Measurements from ENCODE around the gene DAAM1.

Gene DAAM1

GRCh38 chr14:59199205-59199604, 10.7 kb downstream of the DAAM1 start:
- TF ChIP-seq CREB5 (CRISPR knock-in tag; IDR thresholded peaks at IDR 0.05; ENCODE audit: low read depth) (no peak), TCF4 (CRISPR knock-in tag; IDR thresholded peaks at IDR 0.05; ENCODE audit: borderline replicate concordance) (no peak), BACH2 (CRISPR knock-in tag; IDR thresholded peaks at IDR 0.05; ENCODE audit: borderline replicate concordance) (no peak), ZNF8 (CRISPR knock-in tag; IDR thresholded peaks at IDR 0.05) (no peak), ZNF70 (CRISPR knock-in tag; IDR thresholded peaks at IDR 0.05) (no peak), OSR1 (CRISPR knock-in tag; IDR thresholded peaks at IDR 0.05) (no peak)
- TF ChIP-seq, protein P1, sequence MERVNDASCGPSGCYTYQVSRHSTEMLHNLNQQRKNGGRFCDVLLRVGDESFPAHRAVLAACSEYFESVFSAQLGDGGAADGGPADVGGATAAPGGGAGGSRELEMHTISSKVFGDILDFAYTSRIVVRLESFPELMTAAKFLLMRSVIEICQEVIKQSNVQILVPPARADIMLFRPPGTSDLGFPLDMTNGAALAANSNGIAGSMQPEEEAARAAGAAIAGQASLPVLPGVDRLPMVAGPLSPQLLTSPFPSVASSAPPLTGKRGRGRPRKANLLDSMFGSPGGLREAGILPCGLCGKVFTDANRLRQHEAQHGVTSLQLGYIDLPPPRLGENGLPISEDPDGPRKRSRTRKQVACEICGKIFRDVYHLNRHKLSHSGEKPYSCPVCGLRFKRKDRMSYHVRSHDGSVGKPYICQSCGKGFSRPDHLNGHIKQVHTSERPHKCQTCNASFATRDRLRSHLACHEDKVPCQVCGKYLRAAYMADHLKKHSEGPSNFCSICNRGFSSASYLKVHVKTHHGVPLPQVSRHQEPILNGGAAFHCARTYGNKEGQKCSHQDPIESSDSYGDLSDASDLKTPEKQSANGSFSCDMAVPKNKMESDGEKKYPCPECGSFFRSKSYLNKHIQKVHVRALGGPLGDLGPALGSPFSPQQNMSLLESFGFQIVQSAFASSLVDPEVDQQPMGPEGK (CRISPR knock-in tag; IDR thresholded peaks at IDR 0.05; ENCODE audit: borderline replicate concordance), result no peak
- TF ChIP-seq, protein P2, sequence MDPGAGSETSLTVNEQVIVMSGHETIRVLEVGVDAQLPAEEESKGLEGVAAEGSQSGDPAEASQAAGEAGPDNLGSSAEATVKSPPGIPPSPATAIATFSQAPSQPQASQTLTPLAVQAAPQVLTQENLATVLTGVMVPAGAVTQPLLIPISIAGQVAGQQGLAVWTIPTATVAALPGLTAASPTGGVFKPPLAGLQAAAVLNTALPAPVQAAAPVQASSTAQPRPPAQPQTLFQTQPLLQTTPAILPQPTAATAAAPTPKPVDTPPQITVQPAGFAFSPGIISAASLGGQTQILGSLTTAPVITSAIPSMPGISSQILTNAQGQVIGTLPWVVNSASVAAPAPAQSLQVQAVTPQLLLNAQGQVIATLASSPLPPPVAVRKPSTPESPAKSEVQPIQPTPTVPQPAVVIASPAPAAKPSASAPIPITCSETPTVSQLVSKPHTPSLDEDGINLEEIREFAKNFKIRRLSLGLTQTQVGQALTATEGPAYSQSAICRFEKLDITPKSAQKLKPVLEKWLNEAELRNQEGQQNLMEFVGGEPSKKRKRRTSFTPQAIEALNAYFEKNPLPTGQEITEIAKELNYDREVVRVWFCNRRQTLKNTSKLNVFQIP (CRISPR knock-in tag; IDR thresholded peaks at IDR 0.05; ENCODE audit: borderline replicate concordance, low read depth), result no peak

DNA sequence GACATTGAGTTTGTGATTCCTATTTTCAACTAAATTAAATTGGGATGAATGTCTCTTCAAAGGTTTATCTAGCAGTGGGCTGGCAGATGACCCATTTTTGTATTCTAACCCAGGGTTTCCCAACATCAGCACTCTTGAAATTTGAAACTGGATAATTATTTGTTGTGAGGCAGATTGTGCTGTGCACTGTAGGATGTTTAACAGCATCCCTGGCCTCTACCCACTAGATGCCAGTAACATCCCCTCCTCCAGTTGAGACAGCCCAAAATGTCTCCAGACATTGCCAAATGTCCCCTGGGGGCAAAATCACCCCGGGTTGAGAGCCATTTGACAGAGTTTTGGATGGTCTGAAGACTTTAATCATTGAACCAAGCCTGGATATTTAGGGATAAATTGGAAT, 11.1 kb downstream of the DAAM1 start:
- TF ChIP-seq ISL1 (CRISPR knock-in tag; IDR thresholded peaks at IDR 0.05), result no peak
- TF ChIP-seq, protein P3, sequence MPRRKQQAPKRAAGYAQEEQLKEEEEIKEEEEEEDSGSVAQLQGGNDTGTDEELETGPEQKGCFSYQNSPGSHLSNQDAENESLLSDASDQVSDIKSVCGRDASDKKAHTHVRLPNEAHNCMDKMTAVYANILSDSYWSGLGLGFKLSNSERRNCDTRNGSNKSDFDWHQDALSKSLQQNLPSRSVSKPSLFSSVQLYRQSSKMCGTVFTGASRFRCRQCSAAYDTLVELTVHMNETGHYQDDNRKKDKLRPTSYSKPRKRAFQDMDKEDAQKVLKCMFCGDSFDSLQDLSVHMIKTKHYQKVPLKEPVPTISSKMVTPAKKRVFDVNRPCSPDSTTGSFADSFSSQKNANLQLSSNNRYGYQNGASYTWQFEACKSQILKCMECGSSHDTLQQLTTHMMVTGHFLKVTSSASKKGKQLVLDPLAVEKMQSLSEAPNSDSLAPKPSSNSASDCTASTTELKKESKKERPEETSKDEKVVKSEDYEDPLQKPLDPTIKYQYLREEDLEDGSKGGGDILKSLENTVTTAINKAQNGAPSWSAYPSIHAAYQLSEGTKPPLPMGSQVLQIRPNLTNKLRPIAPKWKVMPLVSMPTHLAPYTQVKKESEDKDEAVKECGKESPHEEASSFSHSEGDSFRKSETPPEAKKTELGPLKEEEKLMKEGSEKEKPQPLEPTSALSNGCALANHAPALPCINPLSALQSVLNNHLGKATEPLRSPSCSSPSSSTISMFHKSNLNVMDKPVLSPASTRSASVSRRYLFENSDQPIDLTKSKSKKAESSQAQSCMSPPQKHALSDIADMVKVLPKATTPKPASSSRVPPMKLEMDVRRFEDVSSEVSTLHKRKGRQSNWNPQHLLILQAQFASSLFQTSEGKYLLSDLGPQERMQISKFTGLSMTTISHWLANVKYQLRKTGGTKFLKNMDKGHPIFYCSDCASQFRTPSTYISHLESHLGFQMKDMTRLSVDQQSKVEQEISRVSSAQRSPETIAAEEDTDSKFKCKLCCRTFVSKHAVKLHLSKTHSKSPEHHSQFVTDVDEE (CRISPR knock-in tag; IDR thresholded peaks at IDR 0.05), result no peak
- no peak for TF ChIP-seq ZNF8 (CRISPR knock-in tag; IDR thresholded peaks at IDR 0.05)
- no peak for TF ChIP-seq SNAI2 (CRISPR knock-in tag; IDR thresholded peaks at IDR 0.05)
- no peak for TF ChIP-seq GLIS3 (CRISPR knock-in tag; IDR thresholded peaks at IDR 0.05)
- TF ChIP-seq PPARA (CRISPR knock-in tag; IDR thresholded peaks at IDR 0.05; ENCODE audit: borderline replicate concordance), result no peak
- no peak for TF ChIP-seq ZNF70 (CRISPR knock-in tag; IDR thresholded peaks at IDR 0.05)
- no peak for TF ChIP-seq ZC3H10 (CRISPR knock-in tag; IDR thresholded peaks at IDR 0.05)
- no peak for TF ChIP-seq BACH2 (CRISPR knock-in tag; IDR thresholded peaks at IDR 0.05; ENCODE audit: borderline replicate concordance)
- TF ChIP-seq, protein P2 (CRISPR knock-in tag; IDR thresholded peaks at IDR 0.05; ENCODE audit: borderline replicate concordance, low read depth), result no peak
- TF ChIP-seq ZNF565 (CRISPR knock-in tag; conservative IDR thresholded peaks at IDR 0.05; ENCODE audit: low read depth), result no peak
- no peak for TF ChIP-seq CSDC2 (CRISPR knock-in tag; IDR thresholded peaks at IDR 0.05)
- TF ChIP-seq ARNTL (CRISPR knock-in tag; IDR thresholded peaks at IDR 0.05; ENCODE audit: borderline replicate concordance, low read depth), result no peak
- TF ChIP-seq TCF4 (CRISPR knock-in tag; IDR thresholded peaks at IDR 0.05; ENCODE audit: borderline replicate concordance), result no peak
- TF ChIP-seq, protein P1 (CRISPR knock-in tag; IDR thresholded peaks at IDR 0.05; ENCODE audit: borderline replicate concordance), result no peak
- ATAC-seq, result no peak

More at GRCh38 chr14:59199205-59199604, 10.7 kb downstream of the DAAM1 start:
- ATAC-seq, result no peak

- TF ChIP-seq, protein P1 (CRISPR knock-in tag; IDR thresholded peaks at IDR 0.05; ENCODE audit: borderline replicate concordance), result no peak
- TF ChIP-seq ZC3H10 (CRISPR knock-in tag; IDR thresholded peaks at IDR 0.05) (no peak), ZNF8 (CRISPR knock-in tag; IDR thresholded peaks at IDR 0.05) (no peak), ISL1 (CRISPR knock-in tag; IDR thresholded peaks at IDR 0.05) (no peak), CSDC2 (CRISPR knock-in tag; IDR thresholded peaks at IDR 0.05) (no peak), ZNF70 (CRISPR knock-in tag; IDR thresholded peaks at IDR 0.05) (no peak), RARB (CRISPR knock-in tag; IDR thresholded peaks at IDR 0.05) (no peak), ZNF565 (CRISPR knock-in tag; conservative IDR thresholded peaks at IDR 0.05; ENCODE audit: low read depth) (no peak)
- TF ChIP-seq, protein P2 (CRISPR knock-in tag; IDR thresholded peaks at IDR 0.05; ENCODE audit: borderline replicate concordance, low read depth), result no peak
- ATAC-seq, result no peak
Measured at GRCh38 chr14:59200195-59200594, 11.7 kb downstream of the DAAM1 start.

All from SK-N-SH treated with all-trans-retinoic acid at 6 μM for 48 hours (cell line).